NT2/D1 (cell line): Measurements from ENCODE around the gene C3orf62.

ENCODE experiments used
- SUZ12 ChIP-seq: IDR thresholded peaks from 2 replicates; pipeline ENCODE4 v1.6.1; 2011; ENCODE audit not compliant: insufficient read length, insufficient read depth; ENCODE audit errors: extremely low read depth
- YY1 ChIP-seq: IDR thresholded peaks from 2 replicates; pipeline ENCODE4 v1.6.1; 2011; ENCODE audit not compliant: insufficient read length, insufficient read depth
- ZNF274 ChIP-seq: IDR thresholded peaks from 2 replicates; pipeline ENCODE4 v1.6.1; 2011; ENCODE audit warnings: mild to moderate bottlenecking, low read depth, low read length

DNA sequence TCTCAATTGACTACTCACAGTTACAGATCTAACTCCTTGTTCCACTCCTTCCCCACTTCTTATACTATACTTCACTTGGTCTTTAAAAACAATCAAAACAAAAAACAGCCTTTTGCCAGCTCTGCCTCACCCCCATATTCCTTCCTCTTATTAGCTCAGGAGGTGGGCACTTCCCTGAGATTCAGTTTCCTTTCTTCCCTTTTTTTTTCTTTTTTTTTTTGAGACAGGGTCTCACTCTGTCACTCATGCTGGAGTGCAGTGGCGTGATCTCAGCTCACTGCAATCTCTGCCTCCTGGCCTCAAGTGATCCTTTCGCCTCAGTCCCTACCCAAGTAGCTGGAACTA lies 6.9 kb downstream of the C3orf62 start:
- TF ChIP-seq SUZ12 = no peak
- TF ChIP-seq ZNF274 = no peak
- TF ChIP-seq YY1 = no peak
